ENCODE results near the gene POLE4. TPM values are rescaled to one million over a fixed set of nuclear protein-coding genes. Genes with fewer than 3 reads are reported as not detected.

The POLE4 gene
- total RNA-seq, 2 donors from 2014 or later = 59.2 to 61.8 TPM

- DNase-seq = no peak
- Histone ChIP-seq H3K4me1 (no peaks in the 10 kb centered on the region), H3K9ac (ENCODE audit: low read depth in 2 of 2, low read length in 2 of 2) (no peak overlapping the region), H3K9me3 (no peaks in the 10 kb centered on the region), H3K27me3 (no peaks in the 10 kb centered on the region), H3K27ac (no peak overlapping the region), H3K4me3 (no peak overlapping the region), H3K36me3 (no peaks in the 10 kb centered on the region)
- no peak for TF ChIP-seq CTCF (IDR thresholded peaks at IDR 0.05)
- intact Hi-C loops (cut with DNase I) = no loop called here
Observed at GRCh38 chr2:74951211-74951754, 7.2 kb upstream of the POLE4 start.

GRCh38 chr2:74952575-74952974 lies 5.9 kb upstream of the POLE4 start:
- Histone ChIP-seq H3K4me1 (no peaks in the 10 kb centered on the region), H3K4me3 (no peak overlapping the region), H3K27ac (no peak overlapping the region), H3K9me3 (no peaks in the 10 kb centered on the region), H3K36me3 (no peaks in the 10 kb centered on the region), H3K27me3 (no peaks in the 10 kb centered on the region), H3K9ac (ENCODE audit: low read depth in 2 of 2, low read length in 2 of 2) (no peak overlapping the region)
- TF ChIP-seq CTCF (IDR thresholded peaks at IDR 0.05) = no peak
- intact Hi-C loops (cut with DNase I) = no loop called here
- DNase-seq = no peak

- Histone ChIP-seq H3K9me3 (no peaks in the 10 kb centered on the region), H3K36me3 (no peaks in the 10 kb centered on the region), H3K9ac (ENCODE audit: low read depth in 2 of 2, low read length in 2 of 2) (no peak overlapping the region), H3K4me3 (no peak overlapping the region), H3K27me3 (no peaks in the 10 kb centered on the region), H3K27ac (no peak overlapping the region), H3K4me1 (no peaks in the 10 kb centered on the region)
- no peak for TF ChIP-seq CTCF (IDR thresholded peaks at IDR 0.05)
- intact Hi-C loops (cut with DNase I) = no loop called here
- no peak for DNase-seq
Observed at GRCh38 chr2:74953796-74954499, 4.5 kb upstream of the POLE4 start.

- no peak overlapping the region for H3K9ac ChIP-seq (ENCODE audit: low read depth in 2 of 2, low read length in 2 of 2)
- intact Hi-C loops (cut with DNase I) = no loop called here
- no peak overlapping the region for H3K27ac ChIP-seq
- H3K36me3 ChIP-seq = no peaks in the 10 kb centered on the region
- DNase-seq = no peak
- no peaks in the 10 kb centered on the region for H3K4me1 ChIP-seq
- no peak overlapping the region for H3K4me3 ChIP-seq
- no peak for TF ChIP-seq CTCF (IDR thresholded peaks at IDR 0.05)
- H3K27me3 ChIP-seq = no peaks in the 10 kb centered on the region
- H3K9me3 ChIP-seq = no peaks in the 10 kb centered on the region
Observed at GRCh38 chr2:74954500-74954874, 4.0 kb upstream of the POLE4 start.

GRCh38 chr2:74957886-74958273 lies 563 bp upstream of the POLE4 start:
- peak overlapping the region; percentile 45 for H3K4me3 ChIP-seq
- H3K9ac ChIP-seq (ENCODE audit: low read depth in 2 of 2, low read length in 2 of 2) = peak overlapping the region; percentile 49 to 88
- no peaks in the 10 kb centered on the region for H3K9me3 ChIP-seq
- DNase-seq = no peak
- TF ChIP-seq CTCF (IDR thresholded peaks at IDR 0.05) = no peak
- H3K27ac ChIP-seq = peak overlapping the region; percentile 76
- H3K27me3 ChIP-seq = no peaks in the 10 kb centered on the region
- intact Hi-C loops (cut with DNase I) = no loop called here
- no peaks in the 10 kb centered on the region for H3K36me3 ChIP-seq
- no peaks in the 10 kb centered on the region for H3K4me1 ChIP-seq

Data from colonic mucosa (tissue), 4 donors.